Measurements from ENCODE around the gene NRIP1.

Gene NRIP1, protein sequence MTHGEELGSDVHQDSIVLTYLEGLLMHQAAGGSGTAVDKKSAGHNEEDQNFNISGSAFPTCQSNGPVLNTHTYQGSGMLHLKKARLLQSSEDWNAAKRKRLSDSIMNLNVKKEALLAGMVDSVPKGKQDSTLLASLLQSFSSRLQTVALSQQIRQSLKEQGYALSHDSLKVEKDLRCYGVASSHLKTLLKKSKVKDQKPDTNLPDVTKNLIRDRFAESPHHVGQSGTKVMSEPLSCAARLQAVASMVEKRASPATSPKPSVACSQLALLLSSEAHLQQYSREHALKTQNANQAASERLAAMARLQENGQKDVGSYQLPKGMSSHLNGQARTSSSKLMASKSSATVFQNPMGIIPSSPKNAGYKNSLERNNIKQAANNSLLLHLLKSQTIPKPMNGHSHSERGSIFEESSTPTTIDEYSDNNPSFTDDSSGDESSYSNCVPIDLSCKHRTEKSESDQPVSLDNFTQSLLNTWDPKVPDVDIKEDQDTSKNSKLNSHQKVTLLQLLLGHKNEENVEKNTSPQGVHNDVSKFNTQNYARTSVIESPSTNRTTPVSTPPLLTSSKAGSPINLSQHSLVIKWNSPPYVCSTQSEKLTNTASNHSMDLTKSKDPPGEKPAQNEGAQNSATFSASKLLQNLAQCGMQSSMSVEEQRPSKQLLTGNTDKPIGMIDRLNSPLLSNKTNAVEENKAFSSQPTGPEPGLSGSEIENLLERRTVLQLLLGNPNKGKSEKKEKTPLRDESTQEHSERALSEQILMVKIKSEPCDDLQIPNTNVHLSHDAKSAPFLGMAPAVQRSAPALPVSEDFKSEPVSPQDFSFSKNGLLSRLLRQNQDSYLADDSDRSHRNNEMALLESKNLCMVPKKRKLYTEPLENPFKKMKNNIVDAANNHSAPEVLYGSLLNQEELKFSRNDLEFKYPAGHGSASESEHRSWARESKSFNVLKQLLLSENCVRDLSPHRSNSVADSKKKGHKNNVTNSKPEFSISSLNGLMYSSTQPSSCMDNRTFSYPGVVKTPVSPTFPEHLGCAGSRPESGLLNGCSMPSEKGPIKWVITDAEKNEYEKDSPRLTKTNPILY (N-terminal part only)

DNA sequence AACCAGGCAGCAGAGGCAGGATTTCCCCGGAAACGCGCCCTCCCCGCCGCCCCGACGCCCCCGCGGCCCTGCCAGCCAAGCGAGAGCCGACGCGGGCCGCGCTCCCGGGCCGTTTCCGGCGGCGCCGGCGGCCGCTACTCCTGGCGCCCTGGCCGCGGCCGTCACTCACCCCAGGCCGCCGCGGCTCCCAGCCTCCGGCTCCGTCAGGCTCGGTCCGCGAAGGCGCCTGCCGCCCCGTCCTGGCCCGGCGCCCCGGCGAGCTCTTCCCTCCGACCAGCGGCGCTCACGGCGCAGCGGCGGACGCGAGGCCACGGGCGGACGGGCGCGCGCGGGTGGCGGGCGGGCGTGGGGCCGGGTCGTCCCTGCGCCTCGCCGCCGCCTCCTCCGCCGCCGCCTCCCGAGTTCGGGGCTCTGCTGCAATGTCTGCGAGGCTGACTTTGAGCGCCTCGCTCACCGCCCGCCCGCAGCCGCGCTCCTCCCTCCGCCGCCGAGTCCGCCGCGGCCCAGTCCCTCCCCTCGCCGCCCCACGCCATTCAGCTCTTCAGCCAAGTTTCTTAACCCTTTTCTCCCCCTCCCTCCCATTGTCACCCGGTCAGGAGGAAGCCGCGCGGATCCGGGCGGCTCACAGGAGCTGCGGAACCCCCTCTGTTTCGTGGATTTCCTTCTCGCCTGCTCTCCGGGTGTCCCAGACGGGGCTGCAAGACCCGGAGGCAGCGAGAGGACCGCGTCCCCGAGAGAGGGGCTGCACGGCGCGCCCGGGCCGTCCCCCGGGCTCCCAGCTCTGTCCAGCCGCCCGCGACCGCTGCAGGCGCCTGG is at the start of gene NRIP1:
TSS of gene NRIP1 (minus strand) at position 425 of the 816 bp plus-strand sequence. CDS start 96,808 bp downstream, outside the sequence.
- peak; percentile 88 for DNase-seq

DNA sequence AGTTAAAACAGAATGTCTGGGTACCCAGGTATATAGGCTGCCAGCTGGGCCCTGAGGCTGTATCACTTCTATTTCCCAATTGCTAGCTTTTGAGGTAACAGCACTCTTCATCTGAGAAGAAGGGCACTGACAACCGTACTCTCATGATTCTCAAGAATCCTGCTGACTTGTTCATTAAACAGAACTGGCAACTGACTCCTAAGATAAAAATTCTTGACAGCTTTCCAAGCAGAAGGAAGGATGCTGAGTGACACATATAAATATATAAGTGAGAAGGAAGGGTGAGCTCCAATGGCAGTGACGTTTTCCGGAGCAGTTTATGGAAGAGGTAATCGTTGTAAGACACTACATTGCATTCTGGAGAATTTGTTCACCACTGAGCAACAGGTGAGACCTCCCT is 48.1 kb upstream of the NRIP1 start:
- DNase-seq = no peak

DNA sequence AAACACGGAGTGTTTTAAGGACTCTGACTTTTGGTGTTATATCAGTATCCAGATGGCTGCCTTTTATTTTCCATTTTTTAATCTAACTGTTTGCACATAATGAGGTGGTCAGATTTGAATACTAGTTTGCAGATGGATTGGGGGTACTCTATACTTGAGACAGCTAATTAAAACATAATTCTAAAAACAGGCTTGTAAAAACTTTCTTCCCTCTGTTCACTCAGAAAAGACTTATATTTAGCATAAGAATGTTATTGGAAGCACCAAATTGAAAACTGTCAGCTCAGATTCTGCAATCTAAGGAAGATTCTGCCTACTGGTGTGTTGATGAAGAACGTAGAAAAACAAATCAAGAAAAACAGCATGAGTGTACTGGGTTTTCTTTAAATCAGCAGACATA is 44.0 kb upstream of the NRIP1 start:
- no peak for DNase-seq

DNA sequence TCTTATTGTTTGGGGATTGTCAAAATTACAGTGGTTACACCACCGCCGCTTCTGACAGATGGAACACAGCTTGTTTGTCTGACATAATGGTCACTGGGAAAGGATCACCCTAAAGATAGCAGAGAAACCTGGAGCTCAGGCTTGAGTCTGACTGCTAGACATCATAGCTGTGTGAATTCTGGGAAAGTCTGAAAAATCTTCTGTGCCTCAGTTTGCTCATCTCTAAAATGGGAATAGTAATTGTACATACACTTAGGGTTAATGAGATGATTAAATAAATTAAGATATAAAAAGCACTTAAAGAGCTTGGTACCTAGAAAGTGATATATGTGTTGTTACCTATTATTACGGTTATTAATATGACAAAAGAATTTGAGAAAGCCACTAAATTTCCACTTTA is 39.7 kb upstream of the NRIP1 start:
- DNase-seq = no peak

DNA sequence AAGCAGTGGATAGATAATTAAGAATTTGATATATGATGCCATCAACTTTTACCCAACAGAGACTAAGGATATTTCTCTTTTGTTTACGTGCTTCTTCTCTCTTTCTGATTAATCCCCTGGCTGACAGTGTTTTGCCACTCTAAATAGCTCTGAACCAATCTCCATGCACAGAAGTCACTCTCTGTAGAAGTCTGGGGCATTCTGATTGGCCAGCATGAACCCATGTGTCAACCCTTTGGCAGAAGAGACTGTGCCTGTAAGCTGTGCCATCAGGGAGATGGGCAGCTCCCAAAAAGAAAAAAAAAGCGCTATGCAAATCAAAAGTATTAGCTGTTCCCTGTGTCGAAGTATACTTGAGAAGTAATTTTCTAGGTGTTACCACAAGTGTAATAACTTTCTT is 34.1 kb upstream of the NRIP1 start:
- DNase-seq = no peak

DNA sequence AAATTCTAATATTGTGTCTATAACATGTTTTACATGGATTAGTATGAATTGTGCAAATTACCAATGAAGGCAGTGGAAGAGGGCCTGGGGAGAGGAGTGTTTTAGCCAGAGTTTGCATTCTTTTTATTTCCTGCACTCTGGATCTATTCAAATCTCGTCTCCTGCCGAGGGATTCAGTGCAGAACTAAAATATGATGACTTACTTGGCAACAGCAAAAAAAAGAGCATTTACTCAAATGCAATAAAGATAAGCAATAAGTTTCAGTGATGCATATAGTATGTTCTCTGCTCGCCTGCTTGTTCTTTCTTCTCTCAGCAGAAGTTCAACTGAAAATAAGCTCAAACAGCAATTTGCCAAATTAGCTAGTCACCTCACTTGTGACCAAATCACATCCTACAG is 33.4 kb upstream of the NRIP1 start:
- no peak for DNase-seq

DNA sequence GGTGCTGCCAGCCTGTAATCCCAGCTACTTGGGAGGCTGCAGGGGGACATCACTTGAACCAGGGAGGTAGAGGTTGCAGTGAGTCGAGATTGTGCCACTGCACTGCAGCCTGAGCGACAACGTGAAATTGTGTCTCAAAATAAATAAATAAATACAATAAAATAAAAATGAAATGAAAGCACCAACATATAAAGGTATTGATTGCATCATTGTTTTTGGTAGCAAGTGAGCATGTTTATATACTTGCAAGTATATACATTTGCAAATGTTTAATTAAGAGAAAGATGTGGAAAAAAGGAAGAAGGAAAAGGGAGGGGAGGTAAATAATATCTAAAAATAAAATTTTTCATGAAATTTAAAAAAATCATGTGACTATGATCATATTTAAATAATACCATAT is 32.8 kb upstream of the NRIP1 start:
- no peak for DNase-seq

DNA sequence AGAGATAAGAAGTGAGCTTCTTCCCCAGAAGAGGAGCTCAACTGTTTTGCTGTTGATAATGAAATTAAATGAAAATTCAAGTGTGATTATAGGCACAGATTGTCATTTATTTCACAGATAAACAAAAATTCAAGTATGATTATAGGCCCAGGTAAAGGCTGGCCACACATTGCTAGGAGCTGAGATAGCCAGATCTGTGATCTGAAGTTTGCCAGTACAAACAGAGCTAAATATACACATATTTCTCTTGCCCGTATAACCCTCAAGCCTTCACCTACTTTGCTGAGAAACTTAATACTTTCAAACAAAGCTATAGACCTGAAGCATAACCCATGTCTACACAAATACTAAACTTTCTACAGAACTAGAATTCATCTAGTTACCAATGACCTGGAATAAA is 31.3 kb upstream of the NRIP1 start:
- no peak for DNase-seq

DNA sequence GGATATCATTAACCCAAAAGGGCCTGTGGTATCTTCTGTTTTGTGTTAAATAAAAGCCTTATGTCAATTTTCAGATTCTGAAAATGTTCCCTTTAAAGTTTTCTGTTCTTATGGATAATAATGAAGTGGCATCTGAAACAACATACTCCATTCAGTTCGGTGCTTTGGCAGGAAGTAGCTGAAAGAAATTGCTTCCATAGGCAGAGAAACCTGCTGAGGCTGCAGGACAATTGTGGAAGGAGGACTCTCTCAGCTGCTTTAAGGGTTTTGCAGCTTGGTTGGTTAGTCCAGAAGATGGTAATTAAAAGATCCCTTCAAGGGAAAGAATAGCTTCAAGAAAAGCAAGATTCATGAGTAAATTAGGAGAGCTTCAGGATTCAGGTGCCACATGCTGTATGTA is 30.5 kb upstream of the NRIP1 start:
- no peak for DNase-seq

DNA sequence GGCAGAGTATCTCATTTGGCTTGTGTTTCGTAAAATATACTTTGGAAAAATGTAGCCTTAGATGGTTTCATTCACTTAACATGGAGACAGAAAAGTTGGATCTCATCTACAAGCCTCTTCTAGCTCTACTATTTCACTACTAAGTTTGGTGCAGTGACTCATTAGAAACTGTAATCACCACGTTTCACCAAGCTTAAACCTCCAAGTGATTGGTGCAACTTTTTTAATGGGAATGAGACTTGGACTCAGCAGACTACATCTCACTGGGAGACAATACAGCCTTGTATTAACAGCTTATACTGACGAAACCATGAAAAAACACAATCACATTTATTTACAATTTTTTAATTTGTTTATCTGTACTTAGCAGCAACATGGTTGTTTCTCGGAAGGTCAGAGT is 29.9 kb upstream of the NRIP1 start:
- no peak for DNase-seq

DNA sequence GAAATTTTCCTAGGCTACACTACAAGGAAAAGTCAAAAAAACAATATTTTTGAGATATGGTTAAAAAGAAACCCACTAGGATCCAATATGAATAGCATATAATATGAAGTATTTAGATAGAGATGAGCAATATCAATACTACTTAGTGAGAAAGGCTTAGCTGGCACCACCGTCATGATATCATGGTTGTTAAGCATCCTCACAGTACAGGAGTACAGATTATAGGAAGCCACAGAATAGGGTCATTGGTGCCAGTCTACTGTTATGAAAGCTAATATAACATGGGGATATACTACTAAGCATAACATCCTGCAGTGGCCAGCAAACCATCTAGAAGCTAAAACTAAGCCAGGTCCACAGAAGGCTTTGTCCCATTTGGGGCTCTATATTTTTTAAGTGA is 28.4 kb upstream of the NRIP1 start:
- no peak for DNase-seq

DNA sequence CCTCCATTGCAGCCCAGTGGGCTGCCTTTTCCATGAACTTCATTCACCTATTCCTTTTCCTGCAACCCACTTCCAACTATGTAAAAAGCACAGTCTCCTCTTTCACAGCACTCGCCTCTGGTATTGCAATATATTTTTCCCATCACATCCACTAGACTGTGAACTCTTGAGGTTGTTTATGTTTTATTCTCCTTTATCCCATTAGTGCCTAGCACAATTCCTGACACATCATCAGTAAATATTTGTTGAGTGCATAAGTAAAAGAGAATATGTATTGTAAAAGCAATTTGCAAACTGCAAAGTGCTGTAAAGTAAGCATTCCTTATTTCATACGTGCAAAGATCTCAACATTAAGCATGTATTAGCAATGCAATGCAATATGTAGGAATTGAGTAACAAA is 27.9 kb upstream of the NRIP1 start:
- no peak for DNase-seq

DNA sequence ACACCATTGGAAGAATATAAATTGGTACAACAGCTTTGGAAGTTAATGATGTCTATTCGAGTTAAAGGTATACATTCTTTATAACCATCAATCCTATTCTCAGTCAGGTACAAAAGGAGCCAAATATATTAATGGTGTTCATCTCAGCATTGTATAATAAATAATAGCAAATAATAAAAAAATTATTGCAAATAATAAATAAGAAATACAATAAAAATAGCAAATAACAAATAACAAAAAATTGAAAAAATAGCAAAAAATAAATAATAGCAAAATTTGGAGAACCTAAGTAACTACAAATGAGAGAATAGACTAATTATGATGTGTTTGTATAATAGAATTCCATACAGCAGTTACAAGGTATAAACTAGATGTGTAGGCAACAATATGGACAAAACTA is 25.6 kb upstream of the NRIP1 start:
- DNase-seq = no peak

DNA sequence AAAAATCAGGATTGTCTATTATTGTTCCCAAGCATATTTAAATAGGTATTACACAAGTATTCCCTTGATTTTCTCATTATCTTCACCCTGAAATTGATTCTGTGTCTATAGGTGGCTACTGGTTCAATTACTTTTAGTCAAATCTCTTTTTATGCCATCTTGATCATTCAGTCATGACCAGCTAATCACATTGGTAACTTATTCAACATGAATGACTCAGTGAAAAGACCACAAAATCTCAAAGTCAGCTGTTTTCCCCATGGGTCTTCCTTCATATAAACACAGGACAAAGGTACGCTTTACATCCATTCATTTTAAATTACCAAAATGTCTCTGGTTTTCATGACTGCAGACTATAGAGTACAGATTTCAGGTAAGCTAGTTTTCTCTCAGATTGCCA is 23.7 kb upstream of the NRIP1 start:
- no peak for DNase-seq

DNA sequence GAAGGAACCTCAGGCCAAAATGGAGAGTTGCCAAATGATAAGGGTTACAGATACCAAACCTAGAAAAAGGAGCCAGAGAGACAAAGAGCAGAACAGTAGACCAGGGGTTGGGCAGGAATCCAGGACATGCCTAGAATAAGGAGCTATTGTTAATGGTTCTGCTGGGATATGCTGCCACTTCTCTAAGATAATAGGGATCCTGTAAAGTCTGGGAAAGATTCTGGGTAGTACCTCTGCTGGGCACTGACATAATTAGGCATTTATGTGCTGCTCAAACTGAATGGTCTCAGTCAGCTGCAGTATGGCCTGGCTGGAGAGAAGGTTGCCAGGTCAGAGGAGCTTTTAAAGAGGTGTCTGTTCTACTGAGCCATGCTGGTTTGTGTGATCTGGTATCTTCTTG is 19.9 kb upstream of the NRIP1 start:
- DNase-seq = no peak

DNA sequence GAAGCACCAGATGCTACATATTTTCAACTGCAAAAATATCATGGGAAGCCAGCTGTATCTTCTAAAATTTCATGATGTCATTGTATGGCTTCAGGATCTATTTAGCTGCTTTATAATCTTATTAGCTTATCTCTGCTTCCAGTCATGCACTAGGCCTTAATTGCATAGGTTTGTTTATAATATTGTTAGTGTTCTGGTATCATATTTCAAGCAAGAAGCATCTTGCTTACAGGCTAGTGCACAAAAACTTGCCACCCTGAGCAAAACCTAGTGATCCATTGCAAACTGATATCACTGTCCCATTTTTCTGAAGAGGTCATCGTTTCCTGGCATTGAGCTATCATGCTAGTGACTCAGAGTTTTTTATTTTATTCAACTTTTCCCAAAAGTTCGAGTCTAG is 15.7 kb upstream of the NRIP1 start:
- DNase-seq = no peak

DNA sequence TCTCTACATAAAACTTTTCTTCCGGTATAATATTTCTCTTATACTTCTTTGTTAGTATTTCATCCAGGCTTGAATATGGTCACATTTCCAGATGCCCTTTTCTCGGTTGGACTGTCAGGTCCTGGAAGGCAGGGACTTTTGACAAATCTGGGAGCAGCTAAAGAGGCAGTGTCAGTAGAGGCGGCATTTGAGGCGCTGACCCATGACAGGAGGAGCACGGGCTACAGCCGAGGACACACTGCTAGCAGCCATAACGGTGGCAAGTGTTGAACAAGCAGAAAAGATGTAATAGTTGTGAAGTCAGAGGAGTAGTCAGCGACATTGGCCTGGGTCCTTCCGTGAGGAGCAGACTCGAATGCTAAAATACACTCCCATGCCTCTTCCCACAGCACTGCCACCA is 14.5 kb upstream of the NRIP1 start:
- no peak for DNase-seq

DNA sequence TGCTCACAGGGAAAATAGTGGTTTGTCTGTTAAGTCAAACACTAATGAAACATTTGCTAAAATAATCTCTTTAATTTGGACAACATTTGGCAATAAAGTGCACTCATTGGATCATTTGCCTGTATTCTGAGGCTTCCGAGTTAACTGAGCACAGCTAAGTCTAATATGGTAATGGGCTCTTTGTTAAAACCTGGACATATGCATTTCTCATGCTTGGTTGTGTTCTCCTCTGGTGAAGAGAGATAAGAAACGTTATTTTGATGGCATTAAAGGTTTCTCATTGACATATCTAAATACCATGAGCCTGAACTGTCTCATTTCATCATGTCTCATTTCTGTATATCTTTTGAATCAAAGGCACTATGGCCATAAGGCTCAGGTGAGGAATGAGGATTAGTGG is 13.4 kb upstream of the NRIP1 start:
- DNase-seq = no peak

DNA sequence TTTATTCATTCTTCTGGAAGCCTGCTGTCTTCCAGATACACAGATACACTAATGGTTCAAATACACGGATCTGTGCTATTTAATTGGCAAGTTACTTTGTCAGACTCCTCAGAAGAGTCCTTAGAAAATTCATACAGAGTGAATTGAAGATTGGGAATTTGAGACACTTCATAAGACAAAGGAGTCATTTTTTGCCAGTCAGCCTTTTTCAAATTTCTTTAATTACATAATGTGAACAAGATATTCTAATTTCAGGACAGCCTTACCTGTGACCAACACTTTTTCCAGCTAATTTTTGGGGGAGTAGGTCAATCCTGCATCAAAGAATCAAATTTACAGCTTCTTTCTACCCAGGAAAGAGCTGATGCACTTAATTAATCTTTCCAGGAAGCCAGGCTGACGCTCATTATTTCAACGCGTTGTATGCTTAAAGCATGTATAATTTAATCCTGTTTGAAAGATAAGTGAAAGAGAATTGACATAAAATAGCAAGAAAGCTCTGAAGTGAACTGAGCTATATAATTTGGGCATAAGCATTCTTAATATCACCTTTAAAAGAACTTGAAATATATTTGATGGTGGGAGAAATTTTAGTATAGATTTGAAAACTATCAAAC is 12.8 kb upstream of the NRIP1 start:
- no peak for DNase-seq

DNA sequence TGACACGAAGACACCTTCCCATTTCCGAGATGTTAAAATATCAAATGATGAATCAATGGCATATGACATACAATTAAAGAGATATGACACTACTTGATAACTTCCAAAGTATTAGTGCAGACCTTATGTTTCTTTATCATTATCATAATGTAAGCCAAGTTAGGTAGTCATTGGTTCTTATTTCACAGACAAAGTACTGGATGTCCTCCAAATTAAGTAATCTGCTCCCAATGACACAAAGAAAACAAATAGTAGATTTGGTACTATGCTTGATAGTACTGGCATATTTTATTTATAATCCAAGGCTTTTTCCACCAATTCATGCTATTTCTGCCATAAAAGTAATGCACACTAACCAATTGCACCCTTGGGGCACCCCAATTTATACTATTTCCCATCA is 11.9 kb upstream of the NRIP1 start:
- DNase-seq = no peak

DNA sequence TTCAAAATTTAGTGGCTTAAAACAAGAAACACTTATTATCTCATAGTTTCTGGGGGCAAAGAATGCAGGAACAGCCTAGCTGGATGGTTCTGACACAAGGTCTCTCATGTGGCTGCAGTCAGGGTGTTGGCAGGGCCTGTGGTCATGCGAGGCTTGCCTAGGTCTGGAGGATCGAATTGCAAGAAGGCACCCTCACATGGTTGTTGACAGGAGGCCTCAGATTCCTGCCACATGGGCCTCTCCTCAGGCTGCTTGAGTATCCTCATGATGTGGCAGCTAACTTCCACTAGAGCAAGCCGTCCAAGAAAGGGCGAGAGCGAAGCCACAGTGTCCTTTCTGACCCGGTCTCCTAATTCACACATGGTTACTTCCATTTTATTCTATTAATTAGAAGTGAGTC is 6.2 kb upstream of the NRIP1 start:
- DNase-seq = no peak

DNA sequence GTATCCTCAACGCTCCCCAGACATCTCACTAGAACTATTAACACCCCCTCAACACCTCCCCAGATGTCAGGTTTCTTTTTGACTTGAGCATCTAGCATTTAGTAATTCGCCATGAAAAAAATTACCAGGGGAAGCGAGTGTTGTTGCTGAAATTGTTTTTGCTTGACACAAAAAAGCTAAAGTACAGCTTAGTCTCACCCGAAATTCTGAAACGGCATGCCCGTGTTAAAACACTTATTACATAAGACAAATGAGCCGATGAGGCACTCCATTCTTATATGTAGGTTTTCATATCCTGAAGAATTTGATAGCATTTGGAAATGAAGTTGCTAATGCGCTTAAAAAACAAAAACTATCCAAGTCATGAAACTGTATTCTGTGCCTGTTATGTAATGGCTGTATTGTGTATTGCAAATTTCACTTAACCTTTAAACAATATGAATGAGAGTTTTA is 1.3 kb upstream of the NRIP1 start:
- no peak for DNase-seq
